GM12891 (cell line): ENCODE measurements around the gene LSM7.

Source experiments
- DNase-seq: peaks from one replicate; pipeline ENCODE4 v3.0.0; 2011; ENCODE audit warnings: low spot score; ENCODE audit not compliant: insufficient read length
- FAIRE-seq: peaks from 2 replicates; lab custom pipeline; 2011; peaks lifted over from hg19 to GRCh38; lab: Jason Lieb, UNC
- PAX5 ChIP-seq: IDR thresholded peaks from 2 replicates; pipeline ENCODE4 v1.6.1; 2011; ENCODE audit warnings: low read length, moderate library complexity, mild to moderate bottlenecking; ENCODE audit not compliant: insufficient read depth, severe bottlenecking
- POLR2A ChIP-seq: IDR thresholded peaks from 2 replicates; pipeline ENCODE4 v1.6.1; 2011; ENCODE audit warnings: low read depth, low read length, control low read depth
- POLR2AphosphoS5 ChIP-seq: IDR thresholded peaks from 2 replicates; pipeline ENCODE4 v1.6.1; 2011; ENCODE audit warnings: low read depth, low read length, control low read depth
- POU2F2 ChIP-seq: IDR thresholded peaks from 2 replicates; pipeline ENCODE4 v1.6.1; 2011; ENCODE audit warnings: low read depth, mild to moderate bottlenecking, control low read depth, low read length, moderate library complexity
- SPI1 ChIP-seq: IDR thresholded peaks from 2 replicates; pipeline ENCODE4 v1.6.1; 2011; ENCODE audit warnings: low read depth, low read length, control low read depth
- TAF1 ChIP-seq: IDR thresholded peaks from 2 replicates; pipeline ENCODE4 v1.6.1; 2011; ENCODE audit warnings: low read depth, low read length, control low read depth

Gene LSM7

GRCh38 chr19:2330632-2331284, 2.4 kb upstream of the LSM7 start:
- FAIRE-seq (no peak), DNase-seq (no peak)
- TF ChIP-seq POU2F2 (no peak), TAF1 (no peak), PAX5 (no peak), SPI1 (no peak), POLR2A (no peak), POLR2AphosphoS5 (no peak)

- DNase-seq: no peak
- TF ChIP-seq POU2F2 (no peak), SPI1 (no peak), POLR2A (no peak), PAX5 (no peak), TAF1 (no peak), POLR2AphosphoS5 (no peak)
- no peak for FAIRE-seq
Measured at GRCh38 chr19:2330255-2330631, 1.9 kb upstream of the LSM7 start.

GRCh38 chr19:2329501-2329916, 1.1 kb upstream of the LSM7 start:
- DNase-seq (no peak), FAIRE-seq (no peak)
- TF ChIP-seq SPI1 (no peak), POLR2AphosphoS5 (no peak), TAF1 (no peak), POU2F2 (no peak), POLR2A (no peak), PAX5 (no peak)

GRCh38 chr19:2329149-2329478, 728 bp upstream of the LSM7 start:
- FAIRE-seq (peak; percentile 13), DNase-seq (no peak)
- TF ChIP-seq SPI1 (no peak), POU2F2 (no peak), POLR2A (no peak), POLR2AphosphoS5 (no peak), PAX5 (no peak)

- TF ChIP-seq SPI1: peak; percentile 67
- peak; percentile 37; the same call in 1 of the 2 replicates for TF ChIP-seq POLR2AphosphoS5
- no peak for TF ChIP-seq PAX5
- TF ChIP-seq TAF1: 0 out of 2 replicates have a peak, but pooled peaks have one; percentile 40
- no peak for TF ChIP-seq POLR2A
- peak; percentile 93 for FAIRE-seq
- peak; percentile 71 for DNase-seq
Measured at GRCh38 chr19:2327773-2328400, 499 bp downstream of the LSM7 start.

- TF ChIP-seq SPI1 (no peak), TAF1 (no peak), PAX5 (no peak), POLR2A (no peak), POLR2AphosphoS5 (no peak), POU2F2 (no peak)
- FAIRE-seq: no peak
- no peak for DNase-seq
Measured at GRCh38 chr19:2326699-2327360, 1.6 kb downstream of the LSM7 start.

- DNase-seq: no peak
- FAIRE-seq: peak; percentile 81
- TF ChIP-seq POLR2AphosphoS5 (no peak), TAF1 (no peak), PAX5 (no peak), SPI1 (no peak), POU2F2 (no peak), POLR2A (no peak)
Measured at GRCh38 chr19:2325281-2326046, 2.9 kb downstream of the LSM7 start.

GRCh38 chr19:2324220-2324948, 4.0 kb downstream of the LSM7 start:
- FAIRE-seq (peak; percentile 88), DNase-seq (no peak)
- TF ChIP-seq POU2F2: no peak
- peak; percentile 10 for TF ChIP-seq PAX5

GRCh38 chr19:2323707-2324106, 4.7 kb downstream of the LSM7 start:
- TF ChIP-seq TAF1: no peak
- no peak for TF ChIP-seq PAX5
- no peak for TF ChIP-seq POU2F2
- no peak for TF ChIP-seq POLR2AphosphoS5
- no peak for TF ChIP-seq SPI1
- no peak for TF ChIP-seq POLR2A
- FAIRE-seq (no peak), DNase-seq (no peak)
